Measurements from ENCODE around the gene OSGEP. TPM values are rescaled to one million over a fixed set of nuclear protein-coding genes. Genes with fewer than 3 reads are reported as not detected.
A peak's percentile ranks its signal among the peaks of the same experiment; 100 is the strongest.

The OSGEP gene
- total RNA-seq = 10 to 100 TPM; 11.2 to 43.8 (median 14.4) TPM
- long read RNA-seq, transcript OSGEP-201 (11 exons, 2,002 nt) = major isoform, 5 of 5 reads
- long read RNA-seq, partial matches to known transcripts = 0 of 5 reads
- long read RNA-seq, other reads (novel, unspliced or antisense) = 0 of 5 reads

GRCh38 chr14:20454516-20455354 is at the start of gene OSGEP, which contains the start of gene APEX1:
Gene OSGEP, minus strand, starts transcription at chr14:20454812. Its CDS starts 129 bp downstream, at chr14:20454683.
Gene APEX1, plus strand, starts transcription at chr14:20455226. Its CDS starts 420 bp downstream, at chr14:20455646.
- TF ChIP-seq CTCF (IDR thresholded peaks at IDR 0.05) (no peak), POLR2A (IDR thresholded peaks at IDR 0.05) (peak; percentile 79)
- Histone ChIP-seq H3K36me3 (peaks cover 0 to 60% (median 19%) of the 10 kb centered on the region in 4 donors), H3K27ac (peak within 1 kb of the TSS; percentile 78 to 89 (median 80)), H3K4me3 (peak within 1 kb of the TSS; percentile 69 to 81 (median 71)), H3K9me3 (no peaks in the 10 kb centered on the region), H3K4me1 (peaks cover 0 to 17% (median 8%) of the 10 kb centered on the region in 4 donors), H3K27me3 (no peaks in the 10 kb centered on the region)
- peak; percentile 94 to 97 (median 95) for ATAC-seq
- intact Hi-C loops (cut with DNase I) = no loop called here
- under 1% methylated on average over 34 of the region's 56 CpGs for WGBS (ENCODE audit: insufficient coverage, low coverage, low lambda C conversion rate, missing lambda C conversion rate)
- peak; percentile 98 to 99 (median 98) for DNase-seq

GRCh38 chr14:20503898-20504297 is 49.3 kb upstream of the OSGEP start:
- ATAC-seq (peak in 2 of 4 donors; percentile 43 to 54), DNase-seq (no peak)
- TF ChIP-seq POLR2A (IDR thresholded peaks at IDR 0.05) (no peak), CTCF (IDR thresholded peaks at IDR 0.05) (no peak)
- Histone ChIP-seq H3K27me3 (no peaks in the 10 kb centered on the region), H3K27ac (no peak overlapping the region), H3K36me3 (no peaks in the 10 kb centered on the region), H3K4me1 (no peaks in the 10 kb centered on the region), H3K9me3 (no peaks in the 10 kb centered on the region), H3K4me3 (no peak overlapping the region)
- 39% methylated on average over 6 of the region's 6 CpGs for WGBS (ENCODE audit: insufficient coverage, low coverage, low lambda C conversion rate, missing lambda C conversion rate)
- intact Hi-C loops (cut with DNase I) = no loop called here

GRCh38 chr14:20501346-20501745 is 46.7 kb upstream of the OSGEP start:
- ATAC-seq (no peak), DNase-seq (no peak)
- no peaks in the 10 kb centered on the region for H3K36me3 ChIP-seq
- no peaks in the 10 kb centered on the region for H3K27me3 ChIP-seq
- no peaks in the 10 kb centered on the region for H3K9me3 ChIP-seq
- TF ChIP-seq CTCF (IDR thresholded peaks at IDR 0.05) (no peak), POLR2A (IDR thresholded peaks at IDR 0.05) (no peak)
- H3K4me1 ChIP-seq = no peaks in the 10 kb centered on the region
- 100% methylated on average over 2 of the region's 2 CpGs for WGBS (ENCODE audit: insufficient coverage, low coverage, low lambda C conversion rate, missing lambda C conversion rate)
- intact Hi-C loops (cut with DNase I) = no loop called here
- H3K4me3 ChIP-seq = no peak overlapping the region
- H3K27ac ChIP-seq = no peak overlapping the region

GRCh38 chr14:20499881-20500280 is 45.3 kb upstream of the OSGEP start:
- H3K36me3 ChIP-seq = no peaks in the 10 kb centered on the region
- TF ChIP-seq POLR2A (IDR thresholded peaks at IDR 0.05) = no peak
- TF ChIP-seq CTCF (IDR thresholded peaks at IDR 0.05) = no peak
- 69% methylated on average over 3 of the region's 5 CpGs for WGBS (ENCODE audit: insufficient coverage, low coverage, low lambda C conversion rate, missing lambda C conversion rate)
- DNase-seq (no peak), ATAC-seq (no peak)
- H3K27me3 ChIP-seq = no peaks in the 10 kb centered on the region
- H3K4me3 ChIP-seq = no peak overlapping the region
- H3K4me1 ChIP-seq = no peaks in the 10 kb centered on the region
- intact Hi-C loops (cut with DNase I) = no loop called here
- H3K27ac ChIP-seq = no peak overlapping the region
- no peaks in the 10 kb centered on the region for H3K9me3 ChIP-seq
